Measurements from ENCODE around the gene CACNA1G.

The CACNA1G gene

GRCh38 chr17:50533185-50533584 is 27.3 kb upstream of the CACNA1G start:
- no peak for DNase-seq (ENCODE audit: low read depth in 4 of 4, low spot score in 1 of 4)

GRCh38 chr17:50533720-50534148 is 26.8 kb upstream of the CACNA1G start:
- no peak for DNase-seq (ENCODE audit: low read depth in 4 of 4, low spot score in 1 of 4)

GRCh38 chr17:50534222-50534978 is 26.1 kb upstream of the CACNA1G start:
- no peak for DNase-seq (ENCODE audit: low read depth in 4 of 4, low spot score in 1 of 4)

- DNase-seq (ENCODE audit: low read depth in 4 of 4, low spot score in 1 of 4): no peak
Measured at GRCh38 chr17:50534979-50535326, 25.6 kb upstream of the CACNA1G start.

- no peak for DNase-seq (ENCODE audit: low read depth in 4 of 4, low spot score in 1 of 4)
Measured at GRCh38 chr17:50535407-50535806, 25.1 kb upstream of the CACNA1G start.

GRCh38 chr17:50536683-50537646 is 23.6 kb upstream of the CACNA1G start:
- no peak for DNase-seq (ENCODE audit: low read depth in 4 of 4, low spot score in 1 of 4)

- DNase-seq (ENCODE audit: low read depth in 4 of 4, low spot score in 1 of 4): no peak
Measured at GRCh38 chr17:50537721-50538548, 22.6 kb upstream of the CACNA1G start.

- DNase-seq (ENCODE audit: low read depth in 4 of 4, low spot score in 1 of 4): no peak
Measured at GRCh38 chr17:50538549-50539410, 21.7 kb upstream of the CACNA1G start.

GRCh38 chr17:50539762-50540559 is 20.6 kb upstream of the CACNA1G start:
- DNase-seq (ENCODE audit: low read depth in 4 of 4, low spot score in 1 of 4): no peak

GRCh38 chr17:50540560-50541401 is 19.7 kb upstream of the CACNA1G start:
- no peak for DNase-seq (ENCODE audit: low read depth in 4 of 4, low spot score in 1 of 4)

- no peak for DNase-seq (ENCODE audit: low read depth in 4 of 4, low spot score in 1 of 4)
Measured at GRCh38 chr17:50541402-50541715, 19.2 kb upstream of the CACNA1G start.

- peak; percentile 59 to 81 (median 70) for DNase-seq (ENCODE audit: low read depth in 4 of 4, low spot score in 1 of 4)
Measured at GRCh38 chr17:50541716-50542688, 18.5 kb upstream of the CACNA1G start.

- DNase-seq (ENCODE audit: low read depth in 4 of 4, low spot score in 1 of 4): no peak
Measured at GRCh38 chr17:50542795-50543774, 17.4 kb upstream of the CACNA1G start.

- DNase-seq (ENCODE audit: low read depth in 4 of 4, low spot score in 1 of 4): no peak
Measured at GRCh38 chr17:50544516-50544915, 16.0 kb upstream of the CACNA1G start.

- DNase-seq (ENCODE audit: low read depth in 4 of 4, low spot score in 1 of 4): no peak
Measured at GRCh38 chr17:50545311-50545710, 15.2 kb upstream of the CACNA1G start.

- no peak for DNase-seq (ENCODE audit: low read depth in 4 of 4, low spot score in 1 of 4)
Measured at GRCh38 chr17:50546701-50547034, 13.8 kb upstream of the CACNA1G start.

Data from stimulated activated CD4-positive, alpha-beta T cell treated with anti-CD3 and anti-CD28 coated beads, Interleukin-1b, Interleukin-23, amount 100 ng/mL, for 24 hours (primary cell).